ENCODE data around the gene SMAD4.

DNA sequence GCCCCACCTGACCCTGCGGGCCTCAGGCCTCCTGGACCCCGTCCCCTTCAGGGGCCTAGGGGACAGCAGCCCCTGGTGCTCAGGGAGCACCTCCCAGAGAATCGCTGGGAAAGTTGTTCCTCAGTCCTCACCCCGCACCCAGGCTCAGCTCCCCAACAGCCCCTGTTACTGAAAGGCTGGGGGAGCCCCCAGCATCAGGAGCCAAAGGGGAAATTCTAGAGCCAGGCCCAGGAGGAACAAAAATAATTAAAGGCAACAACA is 91.5 kb downstream of the SMAD4 start:
- TF ChIP-seq, protein P1, sequence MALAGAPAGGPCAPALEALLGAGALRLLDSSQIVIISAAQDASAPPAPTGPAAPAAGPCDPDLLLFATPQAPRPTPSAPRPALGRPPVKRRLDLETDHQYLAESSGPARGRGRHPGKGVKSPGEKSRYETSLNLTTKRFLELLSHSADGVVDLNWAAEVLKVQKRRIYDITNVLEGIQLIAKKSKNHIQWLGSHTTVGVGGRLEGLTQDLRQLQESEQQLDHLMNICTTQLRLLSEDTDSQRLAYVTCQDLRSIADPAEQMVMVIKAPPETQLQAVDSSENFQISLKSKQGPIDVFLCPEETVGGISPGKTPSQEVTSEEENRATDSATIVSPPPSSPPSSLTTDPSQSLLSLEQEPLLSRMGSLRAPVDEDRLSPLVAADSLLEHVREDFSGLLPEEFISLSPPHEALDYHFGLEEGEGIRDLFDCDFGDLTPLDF (CRISPR knock-in tag; IDR thresholded peaks at IDR 0.05), result no peak
- TF ChIP-seq ATF7 (IDR thresholded peaks at IDR 0.05) (no peak), ATF7 (CRISPR knock-in tag; IDR thresholded peaks at IDR 0.05) (no peak), ZNF496 (CRISPR knock-in tag; IDR thresholded peaks at IDR 0.05; ENCODE audit: insufficient replicate concordance) (no peak), ZNF615 (CRISPR knock-in tag; IDR thresholded peaks at IDR 0.05; ENCODE audit: borderline replicate concordance) (no peak)
